IMR-90 (cell line): ENCODE results near the gene POC1B. TPM values are rescaled to one million over a fixed set of nuclear protein-coding genes. Genes with fewer than 3 reads are reported as not detected.

ENCODE experiments used
- ATAC-seq: fragments of 200-7000 bp; cut with Tn5 transposase; 2 replicates; pipeline ENCODE4 v1.9.1; 2020; ENCODE audit warnings: low read depth, mild to moderate bottlenecking, moderate library complexity
- BruUV-seq: library from RNA; stranded (reverse); fragments of 400-500 nt; replicated peaks from 2 replicates; lab custom pipeline; 2021; lab: Mats Ljungman, UMichigan
- CTCF ChIA-PET: fragments of 300-600 bp; formaldehyde crosslinking; extraction: SDS; loops from one replicate; lab custom pipeline; 2021; ENCODE audit warnings: antibody characterized with exemption; lab: Yijun Ruan, JAX
- POLR2A ChIA-PET: fragments of 300-600 bp; sonication (Branson Sonifier 250); formaldehyde crosslinking; loops from one replicate; lab custom pipeline; 2022; ENCODE audit warnings: antibody characterized with exemption; ENCODE audit not compliant: unreplicated experiment; lab: Charles Lee
- DNase-seq: peaks from one replicate; pipeline ENCODE4 v3.0.0; 2013
- H2AFZ ChIP-seq: replicated peaks from 2 replicates; pipeline ENCODE3; 2013; ENCODE audit warnings: low read length, mild to moderate bottlenecking; ENCODE audit not compliant: poor library complexity
- H2AK5ac ChIP-seq: 2 replicates; pipeline ENCODE4 v1.6.1; 2013; ENCODE audit warnings: low read depth, low read length, inconsistent platforms
- H2AK9ac ChIP-seq: replicated peaks from 2 replicates; pipeline ENCODE3; 2013; ENCODE audit warnings: mild to moderate bottlenecking, low read depth, low read length, moderate library complexity; ENCODE audit not compliant: poor library complexity
- H2BK120ac ChIP-seq: 2 replicates; pipeline ENCODE4 v1.6.1; 2013; ENCODE audit warnings: low read depth, low read length, inconsistent platforms
- H2BK15ac ChIP-seq: 3 replicates; pipeline ENCODE4 v1.6.1; 2013; ENCODE audit warnings: low read depth, low read length, inconsistent platforms
- H2BK20ac ChIP-seq: 2 replicates; pipeline ENCODE4 v1.6.1; 2013; ENCODE audit warnings: low read depth, mild to moderate bottlenecking, inconsistent platforms, low read length, moderate library complexity
- H2BK5ac ChIP-seq: 2 replicates; pipeline ENCODE4 v1.6.1; 2013; ENCODE audit warnings: mild to moderate bottlenecking, low read depth, low read length, inconsistent platforms; ENCODE audit not compliant: poor library complexity, severe bottlenecking
- H3K14ac ChIP-seq: replicated peaks from 2 replicates; pipeline ENCODE4 v1.6.1; 2013; ENCODE audit warnings: low read depth, low read length, inconsistent platforms
- H3K18ac ChIP-seq: 2 replicates; pipeline ENCODE4 v1.6.1; 2013; ENCODE audit warnings: low read depth, low read length, control low read depth
- H3K23ac ChIP-seq: 2 replicates; pipeline ENCODE4 v1.6.1; 2013; ENCODE audit warnings: low read depth, low read length, inconsistent platforms
- H3K27ac ChIP-seq: 2 replicates; pipeline ENCODE4 v1.5.1; 2013; ENCODE audit warnings: mild to moderate bottlenecking, control low read depth, low read length; ENCODE audit not compliant: insufficient read depth
- H3K27me3 ChIP-seq: 2 replicates; pipeline ENCODE4 v1.6.1; 2013; ENCODE audit warnings: low read length; ENCODE audit not compliant: control insufficient read depth, insufficient read depth
- H3K36me3 ChIP-seq: 2 replicates; pipeline ENCODE4 v1.6.1; 2013; ENCODE audit warnings: low read length, mixed read lengths; ENCODE audit not compliant: control insufficient read depth, insufficient read depth
- H3K4ac ChIP-seq: 2 replicates; pipeline ENCODE4 v1.6.1; 2013; ENCODE audit warnings: low read depth, low read length, inconsistent platforms
- H3K4me1 ChIP-seq: 2 replicates; pipeline ENCODE4 v1.6.1; 2013; ENCODE audit warnings: low read length, mixed read lengths; ENCODE audit not compliant: control insufficient read depth, insufficient read depth
- H3K4me2 ChIP-seq: 2 replicates; pipeline ENCODE4 v1.6.1; 2013; ENCODE audit warnings: low read depth, mild to moderate bottlenecking, control low read depth, low read length, moderate library complexity
- H3K4me3 ChIP-seq: 2 replicates; pipeline ENCODE4 v1.5.1; 2013; ENCODE audit warnings: low read depth, mild to moderate bottlenecking, control low read depth, low read length, moderate library complexity; ENCODE audit not compliant: insufficient read depth
- H3K56ac ChIP-seq: 2 replicates; pipeline ENCODE4 v1.6.1; 2013; ENCODE audit warnings: low read length, inconsistent platforms; ENCODE audit not compliant: insufficient read depth; ENCODE audit errors: extremely low read depth
- H3K79me1 ChIP-seq, 2 experiments: 2 replicates each; pipeline ENCODE4 v1.6.1; 2013; ENCODE audit warnings: low read length in 2 of 2, inconsistent platforms in 1 of 2, low read depth in 1 of 2
- H3K9ac ChIP-seq: 2 replicates; pipeline ENCODE4 v1.6.1; 2013; ENCODE audit warnings: low read depth, low read length, control low read depth
- H3K9me1 ChIP-seq: 2 replicates; pipeline ENCODE4 v1.6.1; 2013; ENCODE audit warnings: low read length, inconsistent platforms; ENCODE audit not compliant: insufficient read depth
- H3K9me3 ChIP-seq: 2 replicates; pipeline ENCODE4 v1.6.1; 2013; ENCODE audit warnings: low read length; ENCODE audit not compliant: control insufficient read depth, insufficient read depth
- H4K20me1 ChIP-seq: 2 replicates; pipeline ENCODE4 v1.6.1; 2013; ENCODE audit warnings: low read length, inconsistent platforms; ENCODE audit not compliant: insufficient read depth
- H4K5ac ChIP-seq: 2 replicates; pipeline ENCODE4 v1.6.1; 2013; ENCODE audit warnings: mild to moderate bottlenecking, low read depth, low read length, control low read depth
- H4K8ac ChIP-seq, 2 experiments: 2 replicates each; pipeline ENCODE4 v1.6.1; 2013; ENCODE audit warnings: low read depth in 2 of 2, low read length in 2 of 2, control low read depth in 1 of 2, inconsistent platforms in 1 of 2
- H4K91ac ChIP-seq: 2 replicates; pipeline ENCODE4 v1.6.1; 2013; ENCODE audit warnings: low read depth, low read length, inconsistent platforms; ENCODE audit not compliant: insufficient read depth
- BHLHE40 ChIP-seq: fragments of 150-350 bp; IDR thresholded peaks from 2 replicates; pipeline ENCODE4 v1.6.1; 2016; ENCODE audit warnings: mild to moderate bottlenecking, low read depth, low read length
- CEBPB ChIP-seq: IDR thresholded peaks from 2 replicates; pipeline ENCODE4 v1.6.1; 2012; ENCODE audit warnings: low read depth, low read length, improper control_type of control experiment
- WGBS, 2 experiments: methylation state at CpG; one replicate each; pipeline versions ENCODE4 v1.1.5 to v1.1.7; 2013; ENCODE audit warnings: missing lambda C conversion rate in 2 of 2; ENCODE audit not compliant: insufficient read length in 1 of 2; ENCODE audit errors: extremely low coverage in 2 of 2; 5-methylcytosine and 5-hydroxymethylcytosine counted together
- dilution Hi-C: fragments of 300-500 bp; cut with HindIII; formaldehyde crosslinking; loops from one replicate; pipeline ENCODE4 v1.14.3; 2018; ENCODE audit warnings: low sequenced_read_pairs; ENCODE audit not compliant: unreplicated experiment
- in situ Hi-C: fragments of 300-500 bp; cut with MboI; formaldehyde crosslinking; loops from 3 replicates; pipeline ENCODE4 v1.14.3; 2019; ENCODE audit warnings: low sequenced_read_pairs, inconsistent platforms, mixed read lengths
- intact Hi-C: fragments of 100-400 bp; cut with micrococcal nuclease; formaldehyde crosslinking; loops from 2 replicates; pipeline ENCODE4 v1.10.0; 2022
- polyA plus RNA-seq, 3 experiments: library from polyadenylated mRNA; depleted of rRNA; stranded (reverse); fragments of >200 nt; gene quantifications; 2 replicates each; pipeline ENCODE4 v1.2.3, GENCODE V29; 2012; ENCODE audit warnings: low replicate concordance in 1 of 3
- total RNA-seq: library from RNA; depleted of rRNA; stranded (reverse); fragments of >200 nt; gene quantifications from 2 replicates; pipeline ENCODE4 v1.2.3, GENCODE V29; 2012

POC1B gene
- total and polyA plus RNA-seq, 2 of the 4 experiments (the other 2 are of a cell fraction) = 5.0 to 10.4 TPM

DNA sequence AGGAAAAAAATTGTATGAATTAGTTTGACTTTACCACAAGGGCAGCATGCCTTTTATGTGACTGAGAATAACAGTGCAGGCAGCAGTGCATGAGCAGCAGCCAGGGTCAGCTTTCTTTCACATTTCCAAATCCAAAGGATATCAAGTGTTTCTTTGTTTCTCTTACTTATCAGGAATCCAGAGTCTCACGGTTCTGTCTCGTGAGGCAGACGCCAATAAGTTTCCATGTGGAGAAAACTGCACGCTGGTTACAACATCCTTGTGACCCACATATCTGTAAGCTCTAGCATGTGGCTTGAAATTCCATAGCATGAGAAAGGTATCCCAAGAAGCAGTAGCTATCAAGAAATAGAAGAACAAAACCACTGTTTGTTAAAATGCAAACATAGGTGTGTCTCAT is 28.8 kb downstream of the POC1B start:
- WGBS, 2 experiments = no CpG with 5 or more reads among the region's 4 CpGs
- POLR2A ChIA-PET = no interaction called here
- Histone ChIP-seq H3K4me1 (peaks cover 6% of the 10 kb centered on the region), H3K18ac (no peak overlapping the region), H3K14ac (no peak overlapping the region), H3K9ac (no peak overlapping the region), H2BK15ac (no peak overlapping the region), H3K9me1 (peaks cover 10% of the 10 kb centered on the region), H4K91ac (no peak overlapping the region), H2BK20ac (no peak overlapping the region), H3K36me3 (0 out of 2 replicates have a peak, but pooled peaks cover 2% of the 10 kb centered on the region), H2AFZ (no peak overlapping the region), H3K56ac (no peak overlapping the region), H3K4me3 (no peak overlapping the region), H2BK5ac (no peak overlapping the region), H3K27ac (no peak overlapping the region), H3K23ac (no peak overlapping the region), H3K4ac (no peak overlapping the region), H3K4me2 (no peak overlapping the region), H3K27me3 (no peaks in the 10 kb centered on the region), H4K8ac (no peak overlapping the region), H2BK120ac (no peak overlapping the region), H3K9me3 (no peaks in the 10 kb centered on the region), H3K79me1 (peaks cover 0 to 10% of the 10 kb centered on the region in 2 experiments; a peak in 1 of 4 replicates), H2AK9ac (no peak overlapping the region), H2AK5ac (no peak overlapping the region), H4K20me1 (no peaks in the 10 kb centered on the region), H4K5ac (no peak overlapping the region)
- intact Hi-C loops = no loop called here
- CTCF ChIA-PET = interaction anchor here (1.9 kb wide), 1 partner anchor 477 kb away, joined by 9 read pairs; no protein-coding TSS in a partner anchor
- dilution Hi-C loops = no loop called here
- BruUV-seq = no TSS peak
- in situ Hi-C loops = no loop called here
- TF ChIP-seq BHLHE40 (peak; percentile 69), CEBPB (no peak)
- ATAC-seq = 0 out of 2 replicates have a peak, but pooled peaks have one; percentile 24
- DNase-seq = peak; percentile 62
